ENCODE results near the gene FBXW2.

Gene FBXW2

GRCh38 chr9:120741701-120742100, 51.5 kb downstream of the FBXW2 start:
- DNase-seq: no peak

- DNase-seq: no peak
Observed at GRCh38 chr9:120741191-120741590, 52.0 kb downstream of the FBXW2 start.

GRCh38 chr9:120740132-120740531, 53.1 kb downstream of the FBXW2 start:
- no peak for DNase-seq

GRCh38 chr9:120737416-120738165, 55.6 kb downstream of the FBXW2 start:
- no peak for DNase-seq

GRCh38 chr9:120736881-120737280, 56.3 kb downstream of the FBXW2 start:
- DNase-seq: no peak

- DNase-seq: peak; percentile 37
Observed at GRCh38 chr9:120735415-120736126, 57.6 kb downstream of the FBXW2 start.

GRCh38 chr9:120734607-120735410, 58.4 kb downstream of the FBXW2 start:
- DNase-seq: no peak

GRCh38 chr9:120733190-120733589, 60.0 kb downstream of the FBXW2 start:
- DNase-seq: no peak

GRCh38 chr9:120730654-120731514, 62.3 kb downstream of the FBXW2 start:
- DNase-seq: no peak

- no peak for DNase-seq
Observed at GRCh38 chr9:120729791-120730241, 63.4 kb downstream of the FBXW2 start.

- no peak for DNase-seq
Observed at GRCh38 chr9:120726484-120726883, 66.7 kb downstream of the FBXW2 start.

GRCh38 chr9:120725907-120726306, 67.3 kb downstream of the FBXW2 start:
- no peak for DNase-seq

- DNase-seq: no peak
Observed at GRCh38 chr9:120724757-120725400, 68.3 kb downstream of the FBXW2 start.

- DNase-seq: no peak
Observed at GRCh38 chr9:120723565-120723964, 69.7 kb downstream of the FBXW2 start.

- no peak for DNase-seq
Observed at GRCh38 chr9:120720404-120720803, 72.8 kb downstream of the FBXW2 start.

GRCh38 chr9:120718316-120718715, 74.9 kb downstream of the FBXW2 start:
- no peak for DNase-seq

- no peak for DNase-seq
Observed at GRCh38 chr9:120717176-120717575, 76.0 kb downstream of the FBXW2 start.

GRCh38 chr9:120716483-120716882, 76.7 kb downstream of the FBXW2 start:
- no peak for DNase-seq

GRCh38 chr9:120715389-120715924, 77.8 kb downstream of the FBXW2 start:
- peak; percentile 65 for DNase-seq

GRCh38 chr9:120714846-120715388, 78.3 kb downstream of the FBXW2 start:
- DNase-seq: no peak
